GM21528 (cell line): ENCODE results near the gene PTF1A.

Experiments
- ATAC-seq: cut with Tn5 transposase; IDR thresholded peaks from one replicate; pipeline ENCODE4 v1.9.1; 2021; ENCODE audit warnings: mild to moderate bottlenecking, moderate library complexity; ENCODE audit not compliant: unreplicated experiment, low FRiP score

PTF1A gene

GRCh38 chr10:23186178-23186577 is 5.9 kb upstream of the PTF1A start:
- no peak for ATAC-seq

GRCh38 chr10:23186697-23187096 is 5.4 kb upstream of the PTF1A start:
- ATAC-seq, result no peak

DNA sequence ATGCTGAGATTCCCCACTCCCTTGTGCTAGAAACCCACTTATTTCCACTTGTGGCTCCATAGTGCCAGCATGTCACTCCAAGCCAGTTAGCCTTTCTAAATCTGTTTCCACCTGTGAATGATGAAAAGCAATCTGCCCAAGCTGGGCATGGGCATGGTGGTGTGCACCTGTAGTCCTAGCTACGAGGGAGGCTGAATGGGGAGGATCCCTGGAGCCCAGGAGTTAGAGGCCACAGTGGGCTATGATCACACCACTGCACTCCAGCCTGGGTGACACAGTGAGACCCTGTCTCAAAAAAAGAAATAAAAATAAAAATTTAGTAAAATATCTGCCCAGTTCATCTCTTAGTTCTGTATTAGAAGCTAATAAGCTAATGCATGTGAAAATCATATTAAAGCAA is 5.0 kb upstream of the PTF1A start:
- no peak for ATAC-seq

- ATAC-seq, result no peak
Measured at GRCh38 chr10:23189024-23189423, 3.1 kb upstream of the PTF1A start.

DNA sequence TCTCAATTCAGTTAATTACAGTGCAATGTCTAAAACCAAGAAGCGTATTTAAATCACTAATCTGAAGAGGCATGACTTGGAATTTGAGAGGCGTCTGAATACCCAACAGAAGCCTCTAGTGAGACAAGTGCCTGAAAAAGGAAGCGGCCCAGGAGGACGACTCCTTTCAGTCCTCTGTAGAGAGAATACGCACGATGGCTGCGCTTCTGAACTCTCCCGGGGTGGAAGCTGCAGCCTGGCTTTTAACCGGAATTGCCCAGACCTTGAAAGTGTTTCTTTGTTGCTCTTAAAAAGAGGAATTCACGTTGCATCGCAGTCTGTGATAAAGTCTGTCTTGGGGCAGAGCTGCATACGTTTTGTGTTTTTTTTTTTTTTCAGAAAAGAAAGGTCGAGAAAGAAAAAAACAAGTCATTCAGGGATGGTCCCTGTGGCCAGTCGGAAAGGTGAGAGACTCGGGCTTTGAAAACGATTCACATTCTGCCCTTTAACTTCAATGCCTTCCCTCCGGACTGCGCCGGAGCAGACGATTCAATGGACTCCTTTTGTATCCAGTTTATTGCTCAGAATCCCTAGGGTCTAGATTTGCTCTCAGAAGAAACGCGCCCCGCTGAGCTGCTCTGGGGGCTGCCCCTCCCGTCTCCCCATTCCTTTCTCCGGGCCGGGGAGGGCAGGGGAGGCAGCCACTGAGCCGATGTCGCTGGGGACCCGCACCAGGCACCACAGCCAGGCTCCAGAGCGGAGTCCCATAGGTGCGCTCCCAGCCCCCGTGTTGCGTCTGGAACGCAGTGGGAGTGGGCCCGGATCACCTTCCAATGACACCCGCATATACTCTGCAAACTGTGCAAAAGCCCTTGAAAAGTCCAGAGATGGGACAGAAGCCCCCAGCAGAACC is 994 bp upstream of the PTF1A start:
- ATAC-seq, result no peak

- ATAC-seq, result no peak
Measured at GRCh38 chr10:23192712-23193434, 761 bp downstream of the PTF1A start.

DNA sequence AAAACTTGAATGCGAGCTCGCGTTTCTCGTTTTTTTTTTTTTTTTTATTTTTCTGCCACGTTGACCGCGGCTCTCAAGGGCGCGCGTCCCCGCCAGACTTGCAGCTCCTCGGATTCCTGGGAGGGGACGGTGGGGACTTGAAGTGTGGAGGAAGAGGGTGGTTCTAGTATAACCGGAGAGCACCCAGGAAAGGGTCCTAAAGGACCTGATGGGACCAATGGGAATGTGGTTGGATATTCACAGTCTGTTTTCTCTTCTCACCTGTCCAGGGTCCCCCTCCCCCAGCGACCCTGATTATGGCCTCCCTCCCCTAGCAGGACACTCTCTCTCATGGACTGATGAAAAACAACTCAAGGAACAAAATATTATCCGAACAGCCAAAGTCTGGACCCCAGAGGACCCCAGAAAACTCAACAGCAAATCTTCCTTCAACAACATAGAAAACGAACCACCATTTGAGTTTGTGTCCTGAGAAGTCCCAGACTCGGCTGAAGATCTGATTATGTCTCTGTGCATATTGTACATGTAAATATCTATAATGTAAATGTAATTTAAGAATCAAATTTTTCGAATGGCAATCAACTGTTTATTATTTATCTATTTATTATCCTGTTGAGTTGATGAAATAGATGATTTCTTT is 1.4 kb downstream of the PTF1A start:
- no peak for ATAC-seq

DNA sequence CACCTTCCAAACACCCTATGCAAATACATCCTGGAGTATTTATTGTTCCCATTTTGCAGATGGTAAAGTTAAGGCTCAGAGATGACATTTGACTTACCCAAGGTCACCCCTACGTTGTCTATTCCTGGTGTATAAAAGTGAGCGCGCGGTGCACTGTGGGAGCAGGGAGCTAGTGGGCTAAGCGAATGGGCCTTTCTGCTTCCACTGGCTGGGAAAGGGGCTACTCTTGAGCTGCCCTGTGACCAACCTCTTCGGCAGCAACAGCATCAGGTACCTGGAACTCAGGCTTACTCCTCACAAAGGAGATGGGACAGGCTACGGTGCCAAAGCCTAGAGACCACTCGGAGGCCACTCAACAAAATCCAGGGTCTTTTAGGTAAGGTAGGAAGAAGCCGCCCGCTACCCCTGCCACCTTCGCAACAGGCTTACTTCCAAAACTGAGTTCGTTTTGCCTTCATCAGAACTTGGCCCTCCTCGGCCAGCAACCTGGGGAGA is 2.4 kb downstream of the PTF1A start:
- no peak for ATAC-seq

DNA sequence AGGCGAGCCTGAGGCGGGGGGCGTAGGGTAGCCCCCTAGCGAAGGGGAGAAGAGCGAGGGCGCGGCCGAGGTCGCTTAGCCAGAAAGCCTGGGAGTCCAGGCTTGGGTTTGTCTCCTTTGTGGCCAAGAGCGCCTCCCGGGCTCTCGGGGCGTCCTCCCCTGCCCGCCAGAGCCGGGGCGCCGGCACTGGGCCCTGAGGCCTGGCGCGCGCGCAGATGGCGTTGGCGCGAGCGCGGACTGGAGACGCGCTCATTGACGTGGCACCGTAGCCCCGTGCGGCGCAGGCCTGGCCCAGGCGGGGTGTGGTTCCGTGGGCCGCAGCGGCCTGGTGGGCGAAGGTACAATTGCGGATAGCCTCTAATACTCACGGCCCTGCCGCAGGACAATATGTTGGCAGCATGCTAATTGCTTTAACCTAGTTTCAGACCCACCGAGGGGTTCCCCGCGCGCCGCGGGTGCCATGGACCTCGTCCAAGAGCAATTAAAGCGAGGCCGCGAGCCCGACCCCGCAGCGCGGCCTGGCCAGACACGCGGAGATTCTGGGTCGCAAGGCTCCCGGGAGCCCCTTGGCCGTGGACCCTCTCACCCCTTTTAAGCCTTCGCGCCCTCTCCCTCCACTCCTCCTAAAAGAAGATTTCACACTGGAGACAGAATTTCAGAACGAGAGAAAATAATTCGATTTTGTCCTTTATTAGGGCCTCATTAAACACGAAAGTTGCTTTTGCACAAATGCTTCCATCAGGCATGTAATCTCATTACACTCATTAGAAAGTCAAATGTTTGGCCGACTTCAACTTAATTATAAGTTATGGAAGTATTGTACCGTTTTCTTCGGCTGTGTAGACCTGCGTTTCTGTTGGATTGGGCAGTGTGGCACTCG is 3.1 kb downstream of the PTF1A start:
- no peak for ATAC-seq

- no peak for ATAC-seq
Measured at GRCh38 chr10:23195846-23196600, 3.9 kb downstream of the PTF1A start.

- ATAC-seq, result no peak
Measured at GRCh38 chr10:23196915-23197314, 4.8 kb downstream of the PTF1A start.

DNA sequence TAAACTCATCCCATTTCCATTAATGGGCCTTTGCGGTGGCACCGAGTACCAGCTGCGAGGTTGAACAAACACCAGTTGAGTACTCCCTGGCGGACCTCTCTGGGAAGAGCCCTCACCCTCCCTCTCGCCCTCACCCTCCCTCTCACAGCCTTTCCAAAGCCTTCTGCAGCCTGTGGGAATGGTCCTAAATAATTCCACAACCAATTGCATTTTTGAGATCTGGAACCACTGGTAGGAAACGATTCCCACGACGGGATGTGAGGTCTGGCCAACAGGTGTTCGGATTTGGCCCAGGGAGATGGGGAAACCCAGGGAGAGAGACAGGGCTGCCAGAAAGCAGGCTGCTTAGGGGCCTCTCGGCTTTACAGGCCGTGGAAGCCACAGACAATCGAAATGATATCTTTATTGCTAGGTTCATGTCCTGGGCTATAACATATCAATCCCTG is 5.3 kb downstream of the PTF1A start:
- no peak for ATAC-seq

DNA sequence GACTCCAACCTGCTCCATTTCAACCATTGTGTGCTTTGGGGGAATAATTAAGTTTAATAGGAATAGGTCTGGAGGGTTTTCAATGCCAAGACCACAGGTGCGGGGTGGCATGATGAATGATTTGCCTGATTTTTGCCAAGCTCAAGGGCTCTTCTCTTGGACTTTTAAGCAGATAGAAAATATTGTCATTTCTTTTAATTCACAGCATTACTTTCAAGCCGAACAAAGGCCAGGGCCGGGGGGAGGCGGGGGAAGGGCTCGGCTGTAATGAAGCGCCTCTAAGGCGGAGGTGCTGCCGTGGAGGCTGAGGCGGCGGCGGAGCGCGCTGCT is 6.5 kb downstream of the PTF1A start:
- ATAC-seq, result no peak

DNA sequence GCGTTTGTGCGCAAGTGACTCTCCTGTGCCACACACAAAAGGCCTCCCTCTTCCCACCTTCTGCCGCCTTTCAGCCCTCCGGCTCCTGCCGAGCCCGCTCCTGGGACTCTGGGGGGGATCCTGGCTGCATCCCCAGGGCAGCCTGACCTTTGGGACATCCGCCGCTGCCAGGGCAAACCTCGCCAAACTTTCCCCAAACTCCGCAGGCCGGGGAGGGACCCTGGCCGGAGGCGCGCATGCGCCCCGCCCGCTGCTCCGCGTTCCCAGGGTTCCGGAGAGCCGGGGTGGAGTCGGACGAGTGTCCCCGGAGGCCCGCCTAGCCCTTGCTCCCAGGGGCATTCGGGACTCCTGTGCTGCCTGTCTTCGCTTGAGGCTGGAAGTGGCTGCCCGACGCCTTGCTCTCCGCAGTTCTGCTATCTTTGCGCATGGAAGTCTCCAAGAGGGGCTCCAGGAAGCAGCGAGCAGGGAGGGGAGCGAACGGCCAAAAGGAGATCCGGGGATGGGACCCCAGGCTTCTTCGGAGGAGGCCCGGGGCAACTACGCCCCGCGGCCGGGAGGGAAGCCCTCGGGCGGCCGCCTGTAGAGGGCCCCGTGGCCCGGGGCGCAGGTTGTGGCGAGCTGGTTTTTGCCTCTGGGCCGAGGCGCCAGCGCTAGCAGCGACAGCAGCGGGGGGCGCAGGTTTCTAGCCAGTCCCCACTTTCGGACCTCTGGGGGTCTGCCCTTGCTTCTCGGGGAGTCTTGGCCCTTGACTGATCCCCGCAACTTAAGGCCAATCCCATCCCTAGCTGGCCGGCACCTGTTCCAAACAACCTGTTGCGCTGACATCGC is 7.0 kb downstream of the PTF1A start:
- no peak for ATAC-seq

DNA sequence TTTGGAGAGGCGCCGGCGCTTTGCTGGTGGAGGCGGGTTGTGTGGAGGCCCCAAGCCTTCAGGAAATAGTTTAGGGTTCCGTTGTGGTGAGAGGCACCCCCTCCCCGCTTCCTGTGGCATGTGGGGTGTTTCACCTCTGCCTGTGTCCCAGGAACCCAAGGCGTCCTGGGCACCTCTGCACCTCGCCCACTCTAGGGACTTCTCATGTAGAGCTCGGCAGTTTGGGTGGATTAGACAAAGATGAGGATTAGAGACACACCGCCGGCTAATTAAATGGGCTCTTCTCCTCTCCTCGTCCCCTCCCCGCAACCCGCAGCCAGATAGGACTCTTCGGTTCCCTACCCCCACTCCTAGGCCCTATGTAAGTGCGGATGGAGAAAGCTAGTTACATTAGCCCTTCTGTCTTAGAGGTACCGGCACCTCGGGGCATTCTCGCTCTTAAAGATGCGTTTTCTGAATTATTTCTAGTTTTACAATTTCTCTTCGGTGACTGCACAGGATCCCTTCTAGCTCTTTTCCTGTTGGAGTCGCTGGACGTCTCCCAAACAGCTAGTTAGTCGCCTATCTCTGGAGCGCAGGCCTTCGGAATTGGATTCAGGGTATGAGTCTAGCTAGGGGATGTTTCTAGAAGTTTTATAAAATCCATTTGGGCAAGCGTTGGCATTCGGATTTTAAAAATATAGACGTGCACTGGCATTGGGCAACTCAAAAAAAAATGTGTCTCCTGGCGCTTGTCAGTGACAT is 7.8 kb downstream of the PTF1A start:
- ATAC-seq, result no peak

DNA sequence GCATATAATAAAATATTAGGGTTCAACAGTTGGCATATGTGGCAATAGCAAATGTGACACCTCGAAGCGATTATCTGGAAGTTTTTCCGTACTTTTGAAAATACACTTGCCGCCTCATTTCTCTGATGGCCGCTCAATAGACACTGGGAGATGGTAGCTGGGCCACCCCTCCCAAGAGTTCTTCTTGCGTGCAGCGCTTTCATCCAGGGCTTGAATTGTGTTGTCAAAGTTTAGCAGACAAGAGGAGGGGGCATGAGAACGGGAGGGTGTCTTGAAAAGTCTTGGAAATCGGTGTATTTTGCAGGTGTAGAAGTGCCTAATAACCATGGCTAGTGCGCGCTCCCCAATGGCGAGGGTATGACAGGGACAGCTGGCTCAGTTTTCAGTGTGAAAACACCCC is 8.5 kb downstream of the PTF1A start:
- ATAC-seq, result no peak

GRCh38 chr10:23200997-23201652 is 9.0 kb downstream of the PTF1A start:
- no peak for ATAC-seq

GRCh38 chr10:23201837-23202236 is 9.7 kb downstream of the PTF1A start:
- no peak for ATAC-seq
